NK-92 (cell line): ENCODE results near the gene EID2B.

Source experiments
- DNase-seq: peaks from one replicate; lab custom pipeline; 2025; ENCODE audit not compliant: unreplicated experiment; lab: John Stamatoyannopoulos, UW

The EID2B gene

GRCh38 chr19:39532233-39533002 lies at the start of gene EID2B:
Gene EID2B (minus strand): TSS chr19:39532852. CDS start chr19:39532802, 50 bp downstream.
- DNase-seq: peak; percentile 76

- DNase-seq: no peak
Observed at GRCh38 chr19:39582442-39582841, 49.8 kb upstream of the EID2B start.

GRCh38 chr19:39568604-39569003 lies 36.0 kb upstream of the EID2B start:
- DNase-seq: no peak

GRCh38 chr19:39566064-39566463 lies 33.4 kb upstream of the EID2B start:
- no peak for DNase-seq

GRCh38 chr19:39563408-39563807 lies 30.8 kb upstream of the EID2B start:
- no peak for DNase-seq

- no peak for DNase-seq
Observed at GRCh38 chr19:39558624-39559117, 26.0 kb upstream of the EID2B start.

- no peak for DNase-seq
Observed at GRCh38 chr19:39557811-39558623, 25.4 kb upstream of the EID2B start.

GRCh38 chr19:39555883-39556282 lies 23.2 kb upstream of the EID2B start:
- no peak for DNase-seq

DNA sequence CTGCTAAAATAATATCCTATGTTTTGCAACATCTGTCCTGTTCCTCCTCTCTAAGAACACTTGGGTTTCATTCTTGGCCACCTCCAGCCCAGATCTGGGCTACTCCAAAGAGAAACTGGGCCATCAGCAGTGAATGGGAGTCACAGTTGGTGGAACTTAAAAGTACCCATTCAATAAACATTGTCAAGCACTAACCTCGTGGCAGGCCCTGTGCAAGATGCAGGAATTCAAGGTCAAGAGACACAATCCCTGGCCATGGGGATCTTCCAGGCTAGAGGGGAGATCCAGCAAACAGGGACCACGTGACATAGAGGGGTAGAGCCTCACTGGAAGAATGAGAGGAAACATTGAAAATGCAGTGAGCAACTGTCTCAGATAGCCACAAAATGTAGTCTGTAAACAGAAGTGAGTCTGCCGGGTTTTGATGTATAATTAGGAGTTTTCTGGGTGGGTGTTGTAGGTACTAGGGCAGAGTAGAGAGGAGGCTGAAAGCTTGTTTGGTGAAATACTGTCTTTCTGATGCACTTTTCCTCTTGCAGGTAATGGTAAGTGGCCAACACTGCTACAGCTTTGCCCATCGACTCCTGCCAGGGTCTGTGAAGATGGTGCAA lies 22.2 kb upstream of the EID2B start:
- DNase-seq: no peak

GRCh38 chr19:39553082-39553652 lies 20.5 kb upstream of the EID2B start:
- no peak for DNase-seq

DNA sequence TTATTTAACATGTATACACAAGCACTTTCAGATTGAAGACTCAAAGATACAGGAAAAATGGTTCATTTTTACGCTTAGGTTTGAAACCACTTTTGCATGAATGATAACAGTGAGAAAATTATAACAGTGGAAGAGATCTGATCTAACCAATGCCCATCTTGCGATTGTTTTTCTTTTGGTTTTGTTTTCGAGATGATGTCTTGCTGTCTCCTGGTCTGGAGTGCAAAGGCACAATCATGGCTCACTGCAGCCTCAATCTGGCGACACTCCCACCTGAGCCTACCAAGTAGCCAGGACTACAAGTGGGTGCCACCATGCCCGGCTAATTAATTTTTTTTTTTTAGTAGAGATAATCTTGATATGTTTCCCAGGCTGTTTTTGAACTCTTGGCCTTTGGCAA lies 17.5 kb upstream of the EID2B start:
- no peak for DNase-seq

GRCh38 chr19:39546599-39546998 lies 13.9 kb upstream of the EID2B start:
- DNase-seq: no peak

DNA sequence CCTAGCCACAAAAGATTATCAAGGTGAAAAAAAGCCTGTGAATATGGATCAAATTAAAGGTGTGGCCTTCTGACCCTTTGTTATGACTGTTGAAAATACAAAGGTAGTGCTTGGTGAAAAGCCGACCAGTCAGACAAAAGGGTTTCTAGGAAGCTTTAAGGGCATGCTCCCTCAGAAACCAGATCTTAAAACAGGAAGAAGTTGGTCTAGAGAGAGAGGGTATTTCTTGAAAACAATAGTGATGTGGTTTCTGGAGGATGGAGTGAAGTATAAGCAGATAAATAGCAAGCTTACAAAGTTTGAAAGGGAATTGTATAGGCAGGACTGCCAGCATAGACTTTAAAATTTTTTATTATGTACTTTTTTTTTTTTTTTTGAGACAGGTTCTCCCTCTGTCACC lies 12.3 kb upstream of the EID2B start:
- no peak for DNase-seq

DNA sequence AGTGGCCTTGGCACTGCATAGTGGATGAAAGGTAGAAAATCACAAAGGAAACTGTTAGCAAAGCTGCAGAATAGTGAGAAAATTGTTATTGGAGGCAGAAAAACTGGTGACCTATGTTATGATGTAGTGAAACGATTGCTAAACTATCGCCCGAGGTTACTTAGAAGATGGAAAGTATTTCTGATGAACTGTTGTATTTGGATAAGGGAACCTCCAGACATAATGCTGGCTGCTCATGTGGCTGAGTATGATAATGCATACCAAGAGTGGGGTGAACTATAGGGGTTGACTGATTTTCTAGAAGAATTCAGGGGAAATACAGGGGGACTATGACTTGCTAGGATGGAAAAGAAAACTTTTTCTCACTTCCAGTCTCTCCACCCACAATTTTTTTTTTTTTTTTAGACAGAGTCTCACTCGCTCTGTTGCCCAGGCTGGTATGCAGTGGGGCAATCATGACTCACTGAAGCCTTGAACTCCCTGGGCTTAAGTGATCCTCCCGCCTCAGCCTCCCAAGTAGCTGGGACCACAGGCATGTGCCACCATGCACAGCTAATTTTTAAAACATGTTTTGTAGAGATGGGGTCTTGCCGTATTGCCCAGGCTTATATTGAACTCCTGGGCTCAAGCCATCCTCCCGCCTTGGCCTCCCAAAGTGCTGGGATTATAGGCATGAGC lies 11.7 kb upstream of the EID2B start:
- no peak for DNase-seq

- DNase-seq: no peak
Observed at GRCh38 chr19:39543477-39543857, 10.8 kb upstream of the EID2B start.

GRCh38 chr19:39542206-39542605 lies 9.6 kb upstream of the EID2B start:
- no peak for DNase-seq

GRCh38 chr19:39540333-39540673 lies 7.7 kb upstream of the EID2B start:
- DNase-seq: no peak

DNA sequence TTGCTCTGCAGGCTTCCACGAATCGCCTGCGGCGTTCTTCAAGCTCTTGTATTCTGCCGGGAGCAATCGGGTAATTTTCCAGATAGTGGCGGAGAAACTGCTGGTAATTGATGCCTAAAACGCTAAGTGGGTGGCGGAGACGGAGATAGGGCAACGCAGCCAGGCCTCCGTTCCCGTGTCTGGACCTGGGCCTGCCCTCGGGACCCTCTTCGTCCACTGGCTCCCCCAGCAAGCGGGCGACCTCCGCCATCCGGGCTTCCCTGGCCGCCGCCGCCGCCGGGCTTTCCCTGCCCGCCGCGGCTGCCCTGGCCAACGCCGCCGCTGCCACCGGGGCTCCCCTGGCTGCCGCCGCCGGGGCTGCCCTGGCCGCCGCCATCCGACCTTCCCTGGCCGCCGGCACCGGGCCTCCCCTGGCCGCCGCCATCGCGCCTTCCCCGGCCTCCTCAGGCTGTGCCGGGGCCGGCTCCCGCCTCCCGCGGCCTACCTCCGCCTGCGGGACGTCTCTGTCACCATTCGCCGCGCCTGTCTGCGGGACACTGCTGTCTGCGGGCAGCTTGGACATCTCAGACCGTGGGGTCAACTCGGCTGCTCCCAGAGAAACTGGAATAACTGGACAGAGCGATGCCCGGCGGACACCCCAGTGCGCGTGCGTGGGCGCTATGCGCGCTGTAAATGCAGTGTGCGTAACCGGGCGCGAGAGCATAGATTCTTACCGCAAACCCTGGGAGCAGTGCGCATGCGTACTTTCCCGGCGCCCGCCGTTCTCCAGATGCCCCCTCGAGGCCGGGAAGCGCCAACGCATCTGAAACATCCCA lies 7.1 kb upstream of the EID2B start, which contains the start of gene EID2:
Gene EID2, minus strand, starts transcription at position 644 of the 815 bp plus-strand sequence. Its CDS starts 82 bp downstream, at position 562.
- DNase-seq: peak; percentile 47

- DNase-seq: no peak
Observed at GRCh38 chr19:39539165-39539517, 6.5 kb upstream of the EID2B start.

GRCh38 chr19:39533791-39534190 lies 1.1 kb upstream of the EID2B start:
- no peak for DNase-seq
